ENCODE data around the gene LIPT1.
"Not testable (repeated sequence)": the region's sequence is repeated elsewhere in the genome, so short reads cannot be mapped to it uniquely, and the experiment has no call there.

LIPT1 gene

DNA sequence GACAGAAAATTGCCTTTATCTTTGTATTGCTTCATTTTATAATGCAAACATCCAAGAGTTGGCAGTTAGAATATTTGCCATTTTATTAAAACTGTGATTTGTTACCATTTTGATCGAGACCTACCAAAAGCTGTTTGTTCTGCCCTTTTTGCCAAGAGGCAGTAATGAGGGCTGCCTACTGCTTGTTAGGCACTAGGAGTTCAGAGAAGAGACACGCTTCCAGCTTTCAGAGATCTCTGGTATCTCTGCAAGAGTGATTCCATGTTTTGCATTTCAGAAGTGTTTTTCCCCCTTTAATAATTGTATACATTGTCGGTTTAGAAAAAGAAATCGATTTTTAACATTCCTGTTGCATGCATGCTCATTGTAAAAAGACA is 26.8 kb downstream of the LIPT1 start:
- Histone ChIP-seq H3K27me3 (ENCODE audit: insufficient read depth, low read depth, severe bottlenecking) (no peaks in the 10 kb centered on the region), H3K27ac (peak overlapping the region; percentile 86), H3K9me3 (ENCODE audit: severe bottlenecking) (no peaks in the 10 kb centered on the region), H3K4me3 (ENCODE audit: low read depth, low read length) (peak overlapping the region; percentile 68), H3K36me3 (no peaks in the 10 kb centered on the region; the same call in none of the 2 replicates)
- TF ChIP-seq, protein P1, sequence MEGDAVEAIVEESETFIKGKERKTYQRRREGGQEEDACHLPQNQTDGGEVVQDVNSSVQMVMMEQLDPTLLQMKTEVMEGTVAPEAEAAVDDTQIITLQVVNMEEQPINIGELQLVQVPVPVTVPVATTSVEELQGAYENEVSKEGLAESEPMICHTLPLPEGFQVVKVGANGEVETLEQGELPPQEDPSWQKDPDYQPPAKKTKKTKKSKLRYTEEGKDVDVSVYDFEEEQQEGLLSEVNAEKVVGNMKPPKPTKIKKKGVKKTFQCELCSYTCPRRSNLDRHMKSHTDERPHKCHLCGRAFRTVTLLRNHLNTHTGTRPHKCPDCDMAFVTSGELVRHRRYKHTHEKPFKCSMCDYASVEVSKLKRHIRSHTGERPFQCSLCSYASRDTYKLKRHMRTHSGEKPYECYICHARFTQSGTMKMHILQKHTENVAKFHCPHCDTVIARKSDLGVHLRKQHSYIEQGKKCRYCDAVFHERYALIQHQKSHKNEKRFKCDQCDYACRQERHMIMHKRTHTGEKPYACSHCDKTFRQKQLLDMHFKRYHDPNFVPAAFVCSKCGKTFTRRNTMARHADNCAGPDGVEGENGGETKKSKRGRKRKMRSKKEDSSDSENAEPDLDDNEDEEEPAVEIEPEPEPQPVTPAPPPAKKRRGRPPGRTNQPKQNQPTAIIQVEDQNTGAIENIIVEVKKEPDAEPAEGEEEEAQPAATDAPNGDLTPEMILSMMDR (IDR thresholded peaks at IDR 0.05; ENCODE audit: low read depth, low read length), result no peak
- DNase-seq, result no peak

DNA sequence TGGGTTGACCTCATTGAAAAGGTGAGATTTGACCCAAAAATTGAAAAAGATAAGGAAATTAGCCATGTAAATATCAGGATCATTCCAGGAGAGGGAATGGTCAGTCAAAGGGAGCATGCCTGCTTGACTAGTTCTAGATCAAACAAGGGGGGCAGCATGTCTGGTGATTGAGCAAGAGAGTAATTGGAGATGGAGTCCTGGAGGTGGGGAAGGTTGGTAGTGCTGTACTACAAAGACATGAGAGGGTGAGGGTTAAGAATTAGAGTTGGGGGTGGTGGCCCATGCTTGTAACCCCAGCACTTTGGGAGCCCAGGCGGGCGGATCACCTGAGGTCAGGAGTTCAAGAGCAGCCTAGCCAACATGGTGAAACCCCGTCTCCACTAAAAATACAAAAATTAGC is 28.3 kb downstream of the LIPT1 start:
- Histone ChIP-seq H3K27ac (no peak overlapping the region), H3K9me3 (ENCODE audit: severe bottlenecking) (no peaks in the 10 kb centered on the region), H3K27me3 (ENCODE audit: insufficient read depth, low read depth, severe bottlenecking) (no peaks in the 10 kb centered on the region), H3K4me3 (ENCODE audit: low read depth, low read length) (no peak overlapping the region), H3K36me3 (peaks cover 3% of the 10 kb centered on the region)
- no peak for DNase-seq
- TF ChIP-seq, protein P1 (IDR thresholded peaks at IDR 0.05; ENCODE audit: low read depth, low read length), result no peak

DNA sequence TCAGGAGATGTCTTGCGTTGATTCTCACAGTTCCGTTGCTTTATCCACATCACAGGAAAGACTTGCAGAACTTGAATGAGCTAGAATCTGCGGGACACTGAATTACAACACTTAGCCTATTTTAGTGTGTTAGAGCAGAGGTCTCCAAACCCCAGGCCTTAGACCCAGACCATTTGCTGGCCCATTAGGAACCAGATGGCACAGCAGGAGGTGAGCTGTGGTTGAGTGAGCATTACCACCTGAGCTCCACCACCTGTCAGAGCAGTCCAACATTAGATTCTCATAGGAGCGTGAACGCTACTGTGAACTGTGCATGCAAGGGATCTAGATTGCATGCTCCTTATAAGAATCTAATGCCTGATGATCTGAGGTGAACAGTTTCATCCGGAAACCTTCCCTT is 30.0 kb downstream of the LIPT1 start:
- DNase-seq, result no peak
- H3K27me3 ChIP-seq (ENCODE audit: insufficient read depth, low read depth, severe bottlenecking), result no peaks in the 10 kb centered on the region
- TF ChIP-seq, protein P1 (IDR thresholded peaks at IDR 0.05; ENCODE audit: low read depth, low read length), result no peak
- no peak overlapping the region for H3K4me3 ChIP-seq (ENCODE audit: low read depth, low read length)
- no peak overlapping the region for H3K27ac ChIP-seq
- no peaks in the 10 kb centered on the region for H3K9me3 ChIP-seq (ENCODE audit: severe bottlenecking)
- peaks cover 3% of the 10 kb centered on the region for H3K36me3 ChIP-seq

DNA sequence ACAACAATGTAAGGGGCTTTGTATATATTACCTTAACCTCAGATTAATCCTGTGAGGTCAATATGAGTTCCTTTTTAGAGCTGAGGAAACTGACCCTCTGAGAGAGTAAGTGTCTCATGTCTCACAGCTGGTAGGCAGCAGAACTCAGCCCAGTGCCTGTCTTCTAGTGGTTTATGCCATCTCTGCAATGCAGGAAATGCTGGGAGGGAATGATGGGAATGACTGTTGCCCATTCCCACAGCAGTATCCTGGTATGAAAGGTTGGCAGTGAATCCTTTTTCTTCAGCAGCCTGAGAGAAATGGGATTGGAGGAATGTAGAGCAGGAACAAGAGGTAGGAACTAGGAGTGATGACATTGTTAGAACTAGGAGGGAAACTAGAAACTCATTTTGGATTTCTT is 32.2 kb downstream of the LIPT1 start:
- H3K9me3 ChIP-seq (ENCODE audit: severe bottlenecking), result no peaks in the 10 kb centered on the region

DNA sequence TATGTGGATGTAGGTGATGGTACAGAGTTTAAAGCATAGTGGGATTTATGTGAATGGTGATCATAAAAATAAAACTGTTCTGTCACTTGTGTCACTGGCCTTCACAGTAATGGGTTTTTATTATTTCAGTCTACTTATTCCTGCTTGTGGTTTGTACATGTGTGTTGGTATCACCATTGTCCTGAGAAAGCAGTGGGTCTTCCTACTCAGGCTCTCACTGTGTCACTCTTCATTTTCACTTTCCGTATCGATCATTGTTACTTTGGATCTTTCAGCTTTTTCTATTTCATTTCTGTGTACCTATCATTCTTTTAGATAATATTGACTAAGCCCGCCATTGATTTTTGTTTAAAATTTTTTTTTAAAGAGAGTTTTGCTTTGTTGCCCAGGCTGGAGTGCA is 33.6 kb downstream of the LIPT1 start:
- TF ChIP-seq, protein P1 (IDR thresholded peaks at IDR 0.05; ENCODE audit: low read depth, low read length), result no peak
- no peak for DNase-seq
- Histone ChIP-seq H3K27ac (no peak overlapping the region), H3K27me3 (ENCODE audit: insufficient read depth, low read depth, severe bottlenecking) (no peaks in the 10 kb centered on the region), H3K36me3 (peaks cover 20% of the 10 kb centered on the region), H3K4me3 (ENCODE audit: low read depth, low read length) (no peak overlapping the region), H3K9me3 (ENCODE audit: severe bottlenecking) (no peaks in the 10 kb centered on the region)

More for the DNA sequence above, 32.2 kb downstream of the LIPT1 start:
- DNase-seq, result no peak
- H3K36me3 ChIP-seq, result peaks cover 11% of the 10 kb centered on the region
- H3K27me3 ChIP-seq (ENCODE audit: insufficient read depth, low read depth, severe bottlenecking), result no peaks in the 10 kb centered on the region
- no peak overlapping the region for H3K27ac ChIP-seq
- TF ChIP-seq, protein P1 (IDR thresholded peaks at IDR 0.05; ENCODE audit: low read depth, low read length), result no peak
- no peak overlapping the region for H3K4me3 ChIP-seq (ENCODE audit: low read depth, low read length)

DNA sequence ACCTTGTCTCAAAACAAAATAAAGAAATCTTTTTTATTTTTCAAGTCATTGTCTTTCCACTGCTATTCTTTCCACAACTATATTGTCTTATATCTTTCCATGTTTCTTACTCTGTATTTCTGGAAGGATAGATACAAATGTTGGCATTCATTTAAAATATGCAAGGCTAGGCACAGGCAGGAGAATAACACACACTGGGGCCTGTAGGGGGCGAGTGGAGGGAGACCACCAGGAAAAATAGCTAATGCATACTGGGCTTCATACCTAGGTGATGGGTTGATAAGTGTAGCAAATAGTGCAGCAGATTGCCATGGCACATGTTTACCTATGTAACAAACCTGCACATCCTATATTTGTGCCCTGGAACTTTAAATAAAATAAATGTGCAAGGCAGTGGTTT is 35.8 kb downstream of the LIPT1 start:
- H3K27me3 ChIP-seq (ENCODE audit: insufficient read depth, low read depth, severe bottlenecking), result no peaks in the 10 kb centered on the region
- DNase-seq, result no peak
- H3K36me3 ChIP-seq, result peaks cover 33% of the 10 kb centered on the region
- TF ChIP-seq, protein P1 (IDR thresholded peaks at IDR 0.05; ENCODE audit: low read depth, low read length), result peak; percentile 20; the same call in 1 of the 2 replicates
- H3K9me3 ChIP-seq (ENCODE audit: severe bottlenecking), result no peaks in the 10 kb centered on the region
- no peak overlapping the region for H3K27ac ChIP-seq
- H3K4me3 ChIP-seq (ENCODE audit: low read depth, low read length), result no peak overlapping the region

DNA sequence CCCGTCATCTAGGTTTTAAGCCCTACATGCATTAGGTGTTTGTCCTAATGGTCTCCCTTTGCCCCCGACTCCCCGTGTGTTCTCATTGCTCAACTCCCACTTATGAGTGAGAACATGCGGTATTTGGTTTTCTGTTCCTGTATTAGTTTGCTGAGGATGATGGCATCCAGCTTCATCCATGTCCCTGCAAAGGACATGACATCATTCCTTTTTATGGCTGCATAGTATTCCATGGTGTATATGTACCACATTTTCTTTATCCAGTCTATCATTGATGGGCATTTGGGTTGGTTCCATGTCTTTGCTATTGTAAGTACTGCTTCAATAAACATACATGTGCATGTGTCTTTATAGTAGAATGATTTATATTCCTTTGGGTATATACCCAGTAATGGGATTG is 37.6 kb downstream of the LIPT1 start:
- not testable (repeated sequence) for H3K9me3 ChIP-seq (ENCODE audit: severe bottlenecking)
- H3K36me3 ChIP-seq, result peaks cover 39% of the 10 kb centered on the region

More for the DNA sequence above, 37.6 kb downstream of the LIPT1 start:
- H3K4me3 ChIP-seq (ENCODE audit: low read depth, low read length); H3K27me3 ChIP-seq (ENCODE audit: insufficient read depth, low read depth, severe bottlenecking); H3K27ac ChIP-seq; DNase-seq: not testable (repeated sequence)
